ENCODE data around the gene TNP1.

TNP1 gene, protein sequence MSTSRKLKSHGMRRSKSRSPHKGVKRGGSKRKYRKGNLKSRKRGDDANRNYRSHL

DNA sequence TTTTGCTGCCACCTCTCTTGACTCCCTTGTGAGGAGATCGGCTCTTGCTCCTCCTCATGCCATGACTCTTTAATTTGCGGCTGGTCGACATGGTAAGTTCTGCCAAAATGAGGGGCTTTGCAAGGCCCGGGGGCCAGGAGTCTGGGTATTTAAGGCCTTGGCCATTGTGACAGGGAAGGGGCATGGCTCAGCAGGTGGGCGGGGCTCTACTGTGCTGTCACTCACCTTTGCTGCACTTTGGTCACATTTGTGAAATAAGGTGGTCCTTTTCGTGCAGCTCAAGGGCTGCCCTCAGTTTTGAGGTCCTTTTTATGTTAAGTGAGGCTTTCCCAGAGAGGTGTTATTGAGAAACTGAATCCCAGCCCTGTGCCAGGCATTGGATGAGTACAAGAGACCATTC, at the start of gene TNP1:
TNP1 (minus strand) TSS at position 121 of the 400 bp plus-strand sequence; CDS start at position 91, 30 bp downstream.
- no peak for DNase-seq
- intact Hi-C loops (cut with DNase I), result no loop called here

DNA sequence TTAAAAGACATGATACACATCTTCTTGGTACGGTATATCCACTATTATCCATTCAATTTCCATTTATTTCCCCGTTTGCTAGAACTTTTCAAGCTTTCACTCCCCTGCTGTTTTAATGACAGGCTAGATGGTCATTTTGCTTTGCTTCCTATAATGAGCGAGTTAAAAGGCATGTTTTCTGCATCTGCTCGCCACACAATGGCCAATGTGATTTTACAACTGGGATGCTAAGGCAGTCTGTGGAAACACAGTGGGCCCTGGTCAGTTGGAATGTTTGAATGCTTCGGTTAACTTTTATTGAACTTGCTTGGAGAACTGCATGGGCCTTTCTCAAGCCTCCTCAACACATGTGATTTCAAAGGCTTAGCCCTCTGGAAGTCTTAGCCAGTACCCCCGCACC, 48.4 kb upstream of the TNP1 start:
- intact Hi-C loops (cut with DNase I), result no loop called here
- no peak for DNase-seq

DNA sequence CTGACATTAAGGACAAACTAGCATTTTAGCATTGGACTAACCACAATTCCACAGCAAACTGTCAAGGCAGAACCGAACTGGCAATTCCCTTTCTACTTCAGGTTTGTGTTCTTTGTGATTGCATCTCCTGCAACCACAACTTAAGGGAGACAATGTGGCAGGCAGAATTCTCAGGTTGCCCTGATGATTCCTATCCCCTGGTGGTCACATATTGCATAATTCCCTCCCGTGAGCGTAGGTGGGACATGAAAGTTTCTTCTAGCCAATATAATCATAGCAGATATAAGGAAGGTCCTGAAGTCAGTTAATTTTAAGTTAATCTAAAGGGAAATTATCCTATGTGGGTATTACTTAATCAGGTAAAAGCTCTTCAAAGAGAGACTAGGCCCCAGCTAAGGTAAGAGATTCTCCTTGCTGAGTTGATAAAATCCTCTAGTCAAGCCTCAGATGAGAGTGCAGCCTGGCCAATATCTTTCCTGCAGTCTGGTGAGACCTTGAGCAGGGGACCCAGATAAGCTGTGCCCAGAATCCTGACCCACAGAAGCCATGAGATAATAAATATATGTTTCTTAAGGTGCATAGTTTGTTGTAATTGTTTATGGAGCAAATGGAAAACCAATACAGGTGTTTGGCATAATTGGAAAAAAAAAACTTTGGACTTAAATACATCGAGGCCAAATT, 45.9 kb upstream of the TNP1 start:
- DNase-seq, result no peak
- intact Hi-C loops (cut with DNase I), result no loop called here

DNA sequence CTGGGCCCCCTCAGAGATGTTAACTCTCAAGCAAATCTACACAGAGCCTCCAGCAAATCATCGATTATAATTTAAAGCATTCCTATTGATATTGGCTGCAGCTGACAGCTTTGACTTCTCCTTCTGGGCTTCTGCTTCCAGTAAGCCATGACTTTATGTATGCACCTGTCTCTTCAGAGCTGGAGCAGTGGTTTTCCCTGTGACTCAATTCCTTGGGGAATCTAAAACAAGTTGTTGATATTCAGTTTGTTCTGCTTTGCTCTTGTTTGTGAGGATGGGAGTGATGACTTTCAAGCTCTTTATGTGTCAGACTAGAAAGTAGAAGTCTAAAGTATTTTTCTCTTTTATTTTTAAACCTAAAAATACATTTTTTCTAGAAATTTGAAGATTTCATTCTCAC, 45.1 kb upstream of the TNP1 start:
- DNase-seq, result no peak
- intact Hi-C loops (cut with DNase I), result no loop called here

DNA sequence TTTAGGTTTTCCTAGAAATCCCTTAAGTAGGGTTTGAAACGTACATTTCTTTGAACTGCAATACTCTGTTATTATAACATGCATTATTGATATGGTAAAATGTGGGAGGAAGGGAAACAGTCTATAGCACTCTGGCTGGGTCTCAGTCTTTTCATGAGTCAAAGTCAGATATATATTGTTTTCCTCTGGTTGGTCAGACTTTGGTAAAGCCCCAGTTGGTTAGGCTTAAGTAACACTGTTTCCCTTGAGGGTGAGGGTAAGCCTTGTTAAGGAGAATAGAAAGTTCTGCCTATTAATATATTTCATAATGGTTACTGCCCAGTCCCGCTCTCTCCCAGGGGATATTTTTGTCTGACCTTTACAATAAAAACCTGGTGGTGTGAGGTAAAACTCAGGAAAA, 44.7 kb upstream of the TNP1 start:
- intact Hi-C loops (cut with DNase I), result no loop called here
- no peak for DNase-seq

DNA sequence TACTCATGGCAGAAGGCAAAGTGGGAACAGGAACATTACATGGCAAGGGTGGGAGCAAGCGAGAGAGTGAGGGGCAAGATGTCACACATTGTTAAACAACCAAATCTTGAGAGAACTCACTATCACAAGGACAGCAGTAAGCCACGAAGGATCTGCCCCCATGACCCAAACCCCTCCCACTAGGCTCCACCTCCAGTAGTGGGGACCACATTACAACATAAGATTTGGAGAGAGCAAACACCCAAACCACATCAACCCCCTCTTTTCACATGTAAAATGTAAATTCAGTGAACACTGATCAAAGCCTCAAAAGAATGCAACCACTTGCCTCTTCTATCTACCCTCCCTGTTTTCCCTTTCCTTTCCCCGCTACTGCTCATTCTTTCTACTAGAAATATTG, 43.6 kb upstream of the TNP1 start:
- intact Hi-C loops (cut with DNase I), result no loop called here

DNA sequence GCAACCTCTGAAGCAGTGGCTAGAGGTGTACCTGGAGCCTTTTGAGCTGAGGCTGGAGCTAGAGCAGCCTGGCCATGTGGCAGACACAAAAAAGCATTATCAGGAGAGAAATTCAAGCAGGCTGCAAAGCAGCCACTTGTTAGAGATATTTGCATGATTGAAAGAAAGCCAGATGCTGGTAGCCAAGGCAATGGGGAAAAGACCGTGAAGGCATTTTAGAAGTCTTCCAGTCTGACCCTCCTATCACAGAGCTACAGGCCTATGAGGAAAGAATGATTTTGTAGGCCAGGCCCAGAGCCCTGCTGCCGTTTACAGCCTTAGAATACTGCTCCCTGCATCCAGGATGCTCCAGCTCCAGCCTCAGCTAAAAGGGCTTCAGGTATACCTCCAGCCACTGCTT, 41.4 kb upstream of the TNP1 start:
- DNase-seq, result no peak
- intact Hi-C loops (cut with DNase I), result no loop called here

More for the DNA sequence above, 43.6 kb upstream of the TNP1 start:
- DNase-seq, result no peak

DNA sequence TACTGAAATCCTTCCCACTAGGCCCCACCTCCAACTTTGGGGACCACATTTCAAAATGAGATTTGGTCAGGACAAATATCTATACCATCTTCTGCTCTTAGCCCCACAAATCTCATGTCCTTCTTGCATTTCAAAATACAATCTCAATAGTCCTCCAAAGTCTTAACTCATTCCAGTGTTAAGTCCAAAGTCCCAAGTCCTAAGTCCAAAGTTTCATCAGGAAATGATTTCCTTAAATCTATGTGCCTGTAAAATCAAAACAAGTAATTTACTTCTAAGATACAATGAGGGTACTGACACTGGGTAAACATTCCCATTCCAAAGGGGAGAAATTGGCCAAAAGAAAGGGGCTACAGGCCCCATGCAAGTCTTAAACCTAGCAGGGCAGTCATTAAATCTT, 40.5 kb upstream of the TNP1 start:
- intact Hi-C loops (cut with DNase I), result no loop called here
- DNase-seq, result no peak

DNA sequence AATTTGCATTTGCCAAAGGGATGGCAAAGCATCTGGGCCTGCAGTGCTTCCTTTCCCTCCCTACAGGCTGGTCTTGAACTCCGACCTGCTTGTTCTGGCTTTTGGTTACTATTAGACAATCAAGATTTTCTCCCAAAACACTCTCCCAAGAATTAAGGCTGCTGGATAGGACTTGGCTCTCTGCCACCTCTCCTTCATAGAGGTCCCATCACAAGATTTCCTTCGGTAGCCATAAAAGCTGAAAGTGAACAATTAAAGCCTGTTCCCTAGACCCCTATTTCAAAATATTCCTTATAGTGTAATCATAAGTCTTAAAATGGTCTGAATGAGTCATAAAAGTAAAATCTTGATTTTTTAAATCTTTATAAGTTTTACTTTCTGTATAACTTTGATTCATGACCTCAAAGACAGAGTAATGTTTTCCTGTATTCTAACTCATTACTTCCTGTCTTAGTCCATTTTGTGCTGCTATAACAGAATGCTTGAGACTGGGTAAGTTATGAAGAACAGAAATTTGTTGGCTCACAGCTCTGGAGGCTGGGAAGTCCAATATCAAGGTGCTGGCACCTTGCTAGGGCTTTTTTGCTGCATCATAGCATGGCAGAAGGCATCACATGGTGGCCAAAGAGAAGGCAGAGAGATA, 37.8 kb upstream of the TNP1 start:
- intact Hi-C loops (cut with DNase I), result no loop called here
- no peak for DNase-seq

DNA sequence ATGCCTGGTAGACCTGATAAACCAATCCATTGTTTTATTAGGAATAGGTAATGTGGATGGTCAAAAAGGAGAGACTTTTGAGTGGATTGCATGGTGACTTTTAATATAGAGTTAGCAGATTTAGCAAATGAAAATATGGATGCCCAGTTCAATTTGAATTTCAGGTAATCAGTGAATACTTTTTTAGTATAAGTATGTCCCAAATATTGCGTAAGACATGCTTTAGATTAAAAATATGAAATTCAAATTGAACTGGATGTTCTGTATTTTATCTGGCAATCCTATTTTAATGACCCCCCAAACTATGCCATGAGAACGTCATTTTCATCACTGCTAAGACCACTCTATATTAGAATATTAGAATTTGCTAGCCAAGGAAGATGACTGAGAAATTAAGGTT, 30.3 kb upstream of the TNP1 start:
- no peak for DNase-seq
- intact Hi-C loops (cut with DNase I), result no loop called here

DNA sequence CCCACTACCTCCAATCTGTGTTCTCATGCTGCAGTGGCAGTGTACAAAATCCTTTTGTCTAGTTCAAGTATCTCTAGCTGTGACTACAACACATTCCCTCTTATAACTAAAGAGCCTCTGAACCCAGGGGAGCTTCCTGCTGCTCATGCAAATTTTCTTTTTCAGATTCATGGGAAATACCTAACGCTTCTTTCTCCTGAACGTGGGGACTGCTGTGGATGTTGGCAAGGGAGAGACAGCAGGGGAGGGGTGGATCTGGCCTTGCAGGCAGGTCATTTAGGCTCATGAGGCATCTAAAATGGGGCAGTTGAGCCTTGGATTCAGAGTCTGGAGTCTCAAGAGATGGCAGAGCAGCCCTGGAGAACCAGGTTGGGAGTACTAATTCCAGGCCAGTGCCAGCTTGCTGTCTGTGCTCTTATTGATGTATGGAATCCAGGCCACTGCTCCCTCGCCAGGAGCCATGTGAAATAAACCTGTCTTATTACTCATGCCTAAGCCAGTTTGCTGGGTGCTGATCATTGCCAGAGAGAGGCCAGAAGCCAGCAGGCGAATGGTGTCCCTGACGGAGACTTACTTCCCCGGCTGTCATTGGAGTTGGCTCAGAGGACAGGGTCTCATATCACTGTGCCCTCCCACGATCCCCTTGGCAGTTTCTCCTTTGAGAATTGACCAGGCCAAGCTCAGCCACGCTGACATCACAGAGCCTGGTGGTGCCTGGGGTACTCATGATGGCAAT, 29.2 kb upstream of the TNP1 start:
- no peak for DNase-seq
- intact Hi-C loops (cut with DNase I), result no loop called here

DNA sequence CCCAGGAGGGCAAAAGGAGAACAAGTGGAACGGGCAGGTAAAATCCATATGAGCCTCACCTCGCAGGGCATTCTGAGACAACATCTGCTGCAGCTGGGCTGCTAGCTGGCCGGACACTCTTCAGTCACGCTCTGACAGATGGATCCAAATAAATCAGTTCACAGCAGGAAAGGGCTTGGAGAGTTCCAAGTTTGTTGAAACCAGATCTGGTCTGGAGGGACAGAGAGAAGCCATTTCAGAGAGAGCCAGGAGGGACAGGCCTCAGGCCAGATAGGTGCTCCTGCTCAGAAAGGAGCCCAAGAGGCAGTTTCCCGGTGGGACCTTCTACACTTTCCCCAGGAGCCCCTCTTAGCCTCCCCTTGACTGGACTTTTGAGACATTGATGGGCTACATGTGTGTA, 28.2 kb upstream of the TNP1 start:
- intact Hi-C loops (cut with DNase I), result no loop called here
- DNase-seq, result no peak

DNA sequence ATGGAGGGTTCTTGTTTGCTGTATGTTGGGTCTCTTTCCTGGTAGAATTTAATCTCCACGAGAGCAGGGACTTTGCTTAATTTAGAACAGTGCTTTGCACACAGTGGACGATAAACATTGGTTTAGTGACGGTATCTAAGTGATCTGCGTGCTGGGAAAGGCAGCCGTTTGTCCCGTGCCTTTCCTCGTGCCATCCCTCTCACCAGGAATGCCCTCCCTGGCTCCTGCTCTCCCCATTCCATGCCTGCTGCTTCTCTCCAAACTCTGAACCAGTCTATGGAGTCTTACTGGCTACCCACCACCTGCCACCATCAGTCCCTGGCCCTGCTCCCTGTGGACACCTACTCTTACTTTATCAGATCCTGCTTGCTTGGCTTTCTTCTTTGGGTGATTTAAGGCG, 27.3 kb upstream of the TNP1 start:
- DNase-seq, result no peak
- intact Hi-C loops (cut with DNase I), result no loop called here

DNA sequence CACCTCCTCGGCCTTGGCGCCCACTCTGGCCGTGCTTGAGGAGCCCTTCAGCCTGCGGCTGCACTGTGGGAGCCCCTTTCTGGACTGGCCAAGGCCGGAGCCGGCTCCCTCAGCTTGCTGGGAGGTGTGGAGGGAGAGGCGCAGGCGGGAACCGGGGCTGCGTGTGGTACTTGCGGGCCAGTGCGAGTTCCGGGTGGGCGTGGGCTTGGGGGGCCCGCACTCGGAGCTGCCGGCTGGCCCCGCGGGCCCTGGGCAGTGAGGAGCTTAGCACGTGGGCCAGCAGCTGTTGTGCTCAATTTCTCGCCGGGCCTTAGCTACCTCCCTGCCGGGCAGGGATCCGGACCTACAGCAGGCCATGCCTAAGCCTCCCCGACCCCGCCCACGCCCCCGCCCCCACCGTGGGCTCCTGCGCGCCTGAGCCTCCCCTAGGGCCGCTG, 25.3 kb upstream of the TNP1 start:
- no peak for DNase-seq
- intact Hi-C loops (cut with DNase I), result no loop called here

DNA sequence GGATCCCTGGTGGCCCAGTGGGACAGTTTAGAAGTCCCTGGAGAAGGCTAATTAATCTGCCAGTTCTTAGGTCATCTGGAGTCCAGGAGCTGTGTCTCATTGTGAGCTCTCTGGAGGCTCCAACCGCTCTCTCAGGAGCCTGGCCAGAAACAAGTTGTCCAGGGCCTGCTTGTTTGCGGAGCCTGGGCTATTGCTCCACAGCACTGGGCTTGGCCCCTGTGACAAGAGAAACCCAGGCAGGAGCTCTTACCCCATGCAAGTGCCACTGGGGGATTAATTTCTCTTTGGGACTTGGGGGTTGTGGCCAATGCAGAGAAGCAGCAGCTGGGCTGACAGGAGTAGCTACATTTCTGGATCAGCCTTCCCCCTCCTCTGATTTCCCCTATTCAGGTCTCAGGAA, 24.5 kb upstream of the TNP1 start:
- DNase-seq, result no peak
- intact Hi-C loops (cut with DNase I), result no loop called here

DNA sequence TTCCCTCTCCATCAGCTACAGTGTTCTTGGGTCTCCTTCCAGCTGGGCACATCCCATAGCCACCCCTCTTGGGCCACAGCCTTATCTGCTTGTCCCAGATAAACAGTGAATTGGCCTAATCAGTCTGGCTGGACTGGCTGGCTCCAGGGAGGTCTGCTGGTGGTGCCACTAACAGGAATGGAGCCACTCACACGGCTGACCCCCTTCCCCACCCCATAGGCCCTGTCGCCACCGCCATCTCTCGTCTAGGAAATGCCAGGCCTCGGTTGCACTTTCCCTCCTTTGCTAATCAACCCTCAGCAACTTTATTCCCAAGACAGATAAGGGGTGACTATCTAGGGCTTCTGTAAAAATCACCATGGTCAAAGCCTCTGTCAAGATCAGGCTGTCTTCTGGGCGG, 23.0 kb upstream of the TNP1 start:
- no peak for DNase-seq

DNA sequence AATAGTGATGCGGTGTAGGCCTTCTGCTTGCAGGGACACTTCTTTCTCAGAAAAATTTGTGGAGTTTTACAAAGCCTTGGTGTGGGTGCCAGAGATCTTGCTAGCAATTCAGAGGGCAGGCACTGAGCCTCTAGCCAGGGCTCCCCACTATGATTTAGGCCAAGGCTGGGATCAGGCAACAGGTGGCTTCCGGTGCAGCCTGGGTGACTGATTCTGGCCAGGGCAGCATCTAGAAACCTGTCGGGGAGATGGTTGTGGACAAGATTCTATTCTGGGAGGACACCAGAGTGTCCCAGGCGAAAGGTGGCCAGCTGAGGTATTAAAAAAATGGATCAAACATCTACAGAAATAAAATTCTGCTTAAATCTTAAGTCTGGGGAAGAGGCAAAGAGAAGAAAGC, 21.5 kb upstream of the TNP1 start:
- intact Hi-C loops (cut with DNase I), result no loop called here
- DNase-seq, result no peak

More for the DNA sequence above, 23.0 kb upstream of the TNP1 start:
- intact Hi-C loops (cut with DNase I), result no loop called here

DNA sequence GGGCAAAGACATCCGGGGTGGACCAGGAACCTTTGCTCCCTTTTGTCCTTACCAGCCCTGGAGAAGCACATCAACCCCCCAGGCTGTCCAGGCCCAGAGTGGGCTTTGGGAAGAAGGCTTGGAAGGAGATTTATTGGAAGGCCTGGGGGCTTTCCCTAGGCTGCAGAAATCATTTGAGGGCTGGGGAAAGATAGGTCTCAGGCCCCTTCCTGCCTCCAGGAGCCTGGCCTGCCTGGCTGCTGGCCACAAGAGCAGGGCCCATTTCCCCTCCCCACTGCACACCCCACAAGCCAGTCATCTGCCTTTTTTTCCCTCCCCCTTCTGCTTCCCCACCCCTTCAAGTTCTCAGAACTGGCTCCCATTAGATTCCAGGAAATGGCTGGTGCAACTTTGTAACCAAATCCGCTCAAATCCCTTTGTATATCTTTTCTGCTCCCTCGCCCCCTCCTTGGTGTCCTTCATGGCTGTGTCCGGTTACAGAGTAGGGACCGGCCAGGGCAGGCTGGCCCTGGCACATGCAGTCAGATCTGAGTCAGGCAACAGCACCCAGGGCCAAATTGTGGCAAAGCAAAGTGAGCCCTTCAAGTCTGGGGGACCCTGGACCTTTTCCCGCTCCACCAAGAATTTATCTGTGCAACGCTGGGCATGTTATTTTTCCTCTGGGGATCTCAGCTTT, 20.8 kb upstream of the TNP1 start:
- no peak for DNase-seq
- intact Hi-C loops (cut with DNase I), result no loop called here

DNA sequence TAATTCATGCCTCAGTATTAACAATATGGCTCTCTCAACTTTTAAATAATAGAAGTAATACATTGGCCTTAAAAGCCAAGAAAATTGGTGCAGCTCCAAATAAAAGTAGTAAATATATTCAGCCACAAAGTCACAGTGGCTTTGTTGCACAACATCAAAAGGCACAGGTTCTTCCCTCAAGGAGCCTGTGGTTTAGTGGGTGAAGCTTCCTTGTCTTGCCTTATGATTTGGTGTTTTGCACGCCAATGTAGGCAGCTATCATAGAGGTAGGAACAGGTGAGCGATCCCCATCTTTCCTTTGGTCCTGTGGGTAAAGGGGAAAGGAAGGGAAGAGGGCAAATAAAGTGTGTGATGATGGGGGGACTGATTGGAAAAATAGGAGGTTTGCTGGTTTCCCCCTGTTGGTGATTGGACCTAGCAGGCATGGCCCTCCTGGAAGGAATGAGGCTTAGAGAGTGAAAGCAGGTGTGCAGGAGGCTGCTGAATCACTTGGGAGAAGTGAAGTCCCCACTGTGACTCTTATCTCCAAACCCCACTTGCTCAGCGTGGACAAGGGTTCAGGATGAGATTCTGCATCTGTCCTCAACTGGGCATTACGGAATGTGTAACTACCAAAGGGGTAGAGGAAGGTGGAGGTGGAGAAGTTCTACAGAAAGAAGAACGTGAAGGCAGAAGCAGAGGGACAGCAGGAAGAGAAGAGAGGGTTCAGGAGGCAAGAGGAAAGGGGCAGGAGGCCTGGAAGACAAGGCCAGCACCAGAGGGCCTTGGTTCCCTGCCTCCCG, 20.1 kb upstream of the TNP1 start:
- intact Hi-C loops (cut with DNase I), result no loop called here
- DNase-seq, result no peak

DNA sequence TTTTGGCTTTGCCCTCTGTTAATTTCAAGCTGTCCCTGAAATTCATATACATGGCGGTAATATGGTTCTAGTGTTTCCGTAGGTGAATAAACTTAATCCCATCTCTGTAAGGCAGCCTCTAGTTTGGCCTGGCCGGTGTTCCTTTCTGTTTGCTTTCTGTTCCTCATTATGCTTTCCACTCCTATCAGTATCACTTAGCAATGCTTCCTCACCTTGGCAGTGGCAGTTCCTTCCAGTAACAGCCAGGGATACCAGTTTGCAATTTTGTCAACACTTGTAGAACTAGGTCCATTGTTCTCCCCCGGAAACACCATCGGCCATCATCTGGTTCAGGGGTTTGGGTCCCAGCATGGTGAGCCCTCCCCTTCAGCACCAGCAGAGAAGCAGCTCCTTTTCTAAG, 18.2 kb upstream of the TNP1 start:
- DNase-seq, result no peak
- intact Hi-C loops (cut with DNase I), result no loop called here
